HAP-1 (cell line): ENCODE data around the gene PYGO1.
"Not testable (repeated sequence)": the region's sequence is repeated elsewhere in the genome, so short reads cannot be mapped to it uniquely, and the experiment has no call there.

Source experiments
- DNase-seq, 2 experiments: peaks; one replicate each; pipeline ENCODE4 v3.0.0-alpha.2; 2016 to 2020; ENCODE audit warnings: low spot score in 2 of 2
- H3K27me3 ChIP-seq: fragments of 250-450 bp; sonication (Bioruptor Pico); 2 replicates; pipeline ENCODE4 v1.5.1; 2020; ENCODE audit warnings: low read depth, mild to moderate bottlenecking, moderate library complexity
- H3K36me3 ChIP-seq: fragments of 250-450 bp; sonication (Bioruptor Pico); replicated peaks from 2 replicates; pipeline ENCODE4 v1.5.1; 2020; ENCODE audit warnings: mild to moderate bottlenecking
- H3K4me1 ChIP-seq: fragments of 250-450 bp; sonication (Bioruptor Pico); 2 replicates; pipeline ENCODE4 v1.5.1; 2020; ENCODE audit warnings: mild to moderate bottlenecking
- H3K4me3 ChIP-seq: fragments of 250-450 bp; sonication (Bioruptor Pico); 2 replicates; pipeline ENCODE4 v1.5.1; 2020; ENCODE audit warnings: mild to moderate bottlenecking, moderate library complexity
- H3K9me3 ChIP-seq: fragments of 250-450 bp; sonication (Bioruptor Pico); 2 replicates; pipeline ENCODE4 v1.5.1; 2020; ENCODE audit warnings: mild to moderate bottlenecking, moderate library complexity
- in situ Hi-C: fragments of 300-500 bp; cut with MboI; formaldehyde crosslinking; loops from 3 replicates; pipeline ENCODE4 v1.14.3; 2020; ENCODE audit warnings: low sequenced_read_pairs, inconsistent platforms, mixed read lengths

PYGO1 gene

DNA sequence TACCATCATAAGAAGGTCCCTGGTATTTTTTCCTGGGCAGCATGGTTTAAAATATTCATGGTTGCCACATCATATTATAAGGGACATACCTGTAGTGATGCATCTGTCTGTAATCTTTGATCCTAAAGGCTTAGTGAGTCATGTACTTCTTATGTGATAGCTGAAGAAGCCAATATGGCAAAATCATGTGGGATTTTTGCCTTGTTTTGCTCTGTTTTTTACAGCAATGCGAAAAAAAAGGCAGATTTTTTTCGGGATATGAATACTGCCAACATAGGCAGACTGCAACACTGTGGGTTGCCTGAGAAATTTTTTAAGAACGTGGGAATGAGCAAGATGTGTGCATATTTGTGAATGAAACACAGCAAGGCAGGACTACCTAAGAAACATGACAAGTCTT, 11.3 kb upstream of the PYGO1 start:
- Histone ChIP-seq H3K27me3 (no peaks in the 10 kb centered on the region), H3K36me3 (no peaks in the 10 kb centered on the region), H3K9me3 (no peaks in the 10 kb centered on the region), H3K4me1 (no peaks in the 10 kb centered on the region), H3K4me3 (no peak overlapping the region)
- no peak for DNase-seq
- in situ Hi-C loops, result no loop called here

DNA sequence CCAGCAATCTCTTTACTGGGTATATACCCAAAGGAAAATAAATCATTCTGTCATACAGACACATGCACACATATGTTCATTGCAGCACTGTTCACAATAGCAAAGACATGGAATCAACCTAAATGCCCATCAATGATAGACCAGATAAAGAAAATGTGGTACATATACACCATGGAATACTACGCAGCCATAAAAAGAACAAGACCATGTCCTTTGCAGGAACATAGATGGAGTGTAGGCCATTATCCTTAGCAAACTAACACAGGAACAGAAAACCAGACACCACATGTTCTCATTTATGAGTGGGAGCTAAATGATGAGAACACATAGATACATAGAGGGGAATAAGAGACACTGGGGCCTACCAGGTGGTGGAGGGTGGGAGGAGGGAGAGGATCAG, 4.9 kb upstream of the PYGO1 start:
- in situ Hi-C loops, H3K36me3 ChIP-seq, H3K9me3 ChIP-seq: not testable (repeated sequence)

DNA sequence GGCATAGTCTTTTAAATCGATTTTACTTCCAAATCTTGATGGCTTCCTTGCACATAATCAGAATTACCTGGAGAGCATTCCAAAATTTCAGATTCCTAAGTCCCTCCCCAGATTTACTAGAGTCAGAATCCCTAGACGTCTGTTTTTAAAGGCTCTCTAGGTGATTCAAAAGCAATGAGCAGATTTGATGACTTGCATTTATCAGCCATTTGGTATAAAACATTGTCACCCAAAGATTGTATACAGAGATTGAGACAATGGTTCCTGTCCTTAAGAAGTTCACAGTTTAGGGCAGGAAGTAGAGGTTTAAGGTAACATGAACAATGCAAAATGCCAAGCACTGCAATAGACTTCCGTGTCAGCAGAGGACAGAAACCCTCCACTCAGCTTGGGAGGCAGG, 2.6 kb upstream of the PYGO1 start:
- DNase-seq, result no peak
- H3K4me1 ChIP-seq, result peaks cover 13% of the 10 kb centered on the region
- in situ Hi-C loops, result no loop called here
- no peak overlapping the region for H3K4me3 ChIP-seq
- no peaks in the 10 kb centered on the region for H3K9me3 ChIP-seq
- H3K27me3 ChIP-seq, result no peaks in the 10 kb centered on the region
- H3K36me3 ChIP-seq, result no peaks in the 10 kb centered on the region

More for the DNA sequence above, 4.9 kb upstream of the PYGO1 start:
- not testable (repeated sequence) for DNase-seq, H3K4me3 ChIP-seq, H3K27me3 ChIP-seq, H3K4me1 ChIP-seq

DNA sequence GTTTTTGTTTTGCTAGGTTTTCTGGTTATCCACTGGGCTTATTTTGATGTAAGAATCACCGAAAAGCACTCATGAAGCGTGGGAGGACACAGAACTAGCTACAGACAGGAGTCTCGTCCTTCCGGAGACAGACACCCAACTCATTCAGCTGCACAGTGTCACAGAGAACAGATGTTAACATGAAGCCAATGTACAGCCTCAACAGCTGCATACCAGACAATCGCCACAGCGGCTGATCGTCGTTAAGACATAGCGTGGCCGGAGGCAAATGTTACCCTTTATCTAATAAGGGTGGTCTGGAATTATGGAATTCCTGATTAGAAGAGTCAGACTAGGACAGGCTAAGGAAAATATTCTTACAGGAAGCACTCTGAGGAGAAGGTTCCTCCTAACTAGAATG, 1.1 kb upstream of the PYGO1 start:
- in situ Hi-C loops, result no loop called here

DNA sequence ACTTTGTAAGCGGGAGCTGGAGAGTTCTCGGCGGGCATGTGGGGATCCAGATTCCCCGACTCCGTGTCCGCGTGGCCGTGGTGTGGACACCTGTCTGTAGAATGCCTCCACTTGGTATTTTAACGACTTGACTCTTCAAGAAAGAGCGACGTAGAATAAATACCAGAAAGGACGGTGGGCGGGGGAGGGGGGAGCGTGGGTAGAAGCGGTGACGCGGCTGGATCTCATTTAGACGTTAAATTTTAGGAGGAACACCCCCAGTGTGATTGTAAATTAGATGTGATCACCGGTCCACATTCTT, 620 bp upstream of the PYGO1 start:
- in situ Hi-C loops, result no loop called here
- H3K36me3 ChIP-seq, result no peaks in the 10 kb centered on the region
- peaks cover 13% of the 10 kb centered on the region for H3K4me1 ChIP-seq
- DNase-seq, result no peak
- no peaks in the 10 kb centered on the region for H3K27me3 ChIP-seq
- no peaks in the 10 kb centered on the region for H3K9me3 ChIP-seq
- H3K4me3 ChIP-seq, result peak overlapping the region; percentile 32

More for the DNA sequence above, 1.1 kb upstream of the PYGO1 start:
- no peaks in the 10 kb centered on the region for H3K9me3 ChIP-seq
- no peak for DNase-seq
- H3K36me3 ChIP-seq, result no peaks in the 10 kb centered on the region
- no peaks in the 10 kb centered on the region for H3K27me3 ChIP-seq
- H3K4me1 ChIP-seq, result peaks cover 13% of the 10 kb centered on the region
- no peak overlapping the region for H3K4me3 ChIP-seq

DNA sequence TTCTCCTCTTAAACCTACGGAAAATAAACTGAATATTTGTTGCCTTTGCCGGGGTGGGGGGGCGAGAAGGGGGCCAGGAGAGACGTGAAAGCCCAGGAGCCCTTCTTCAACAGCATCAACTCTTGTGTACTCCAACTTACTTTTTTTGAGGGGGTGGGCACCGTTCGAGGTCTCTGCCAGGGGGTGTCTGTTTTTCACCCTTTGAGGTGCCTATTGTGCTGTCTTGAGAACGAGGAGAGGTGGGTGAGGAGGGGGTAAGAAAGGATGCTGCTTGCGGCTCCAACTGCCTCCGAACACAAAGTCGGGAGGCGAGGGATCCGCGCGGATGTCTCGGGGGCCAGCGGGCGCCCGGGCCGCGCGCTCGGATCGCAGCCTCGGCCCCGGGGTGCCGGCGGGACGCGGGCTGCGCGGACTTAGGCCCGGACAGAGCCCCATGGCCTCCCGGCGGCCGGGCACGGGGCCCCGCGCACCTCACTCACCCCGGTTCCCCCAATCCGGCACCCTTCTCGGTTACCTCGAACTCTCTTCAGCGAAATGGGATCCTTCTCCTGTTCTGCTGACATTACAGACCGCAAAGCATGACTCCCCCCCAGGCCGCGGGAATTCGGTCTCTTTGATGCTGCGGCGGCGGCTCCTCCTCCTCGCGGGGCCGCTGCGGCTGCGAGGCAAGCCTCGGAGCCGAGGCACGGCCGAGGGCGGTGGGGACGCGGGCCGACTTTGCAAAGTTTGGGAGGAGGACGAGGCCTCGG, 650 bp downstream of the PYGO1 start:
- in situ Hi-C loops, result no loop called here
- peak; percentile 15 to 67 for DNase-seq
- H3K36me3 ChIP-seq, result no peaks in the 10 kb centered on the region
- no peaks in the 10 kb centered on the region for H3K9me3 ChIP-seq
- no peaks in the 10 kb centered on the region for H3K27me3 ChIP-seq
- H3K4me1 ChIP-seq, result peaks cover 13% of the 10 kb centered on the region
- H3K4me3 ChIP-seq, result peak overlapping the region; percentile 48

DNA sequence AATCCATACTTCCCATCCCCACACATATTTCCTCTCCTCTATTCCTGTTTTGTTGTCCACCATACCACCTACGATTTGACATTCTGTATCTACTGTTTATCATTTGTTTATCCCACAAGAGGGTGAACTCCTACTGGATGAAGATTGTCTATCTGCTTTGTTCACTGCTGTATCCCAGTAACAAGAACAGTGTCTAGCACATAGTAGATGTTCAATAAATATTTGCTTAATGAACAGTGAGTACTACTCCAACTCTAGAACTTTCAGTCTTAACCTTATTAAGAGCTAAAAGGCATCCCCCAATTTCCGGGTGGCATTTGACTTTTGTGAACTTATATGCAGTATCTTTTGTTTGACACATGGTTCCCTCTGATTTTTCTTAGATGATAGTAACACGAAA, 1.3 kb downstream of the PYGO1 start:
- H3K4me3 ChIP-seq, result peak overlapping the region; percentile 48
- peaks cover 13% of the 10 kb centered on the region for H3K4me1 ChIP-seq
- H3K9me3 ChIP-seq, result no peaks in the 10 kb centered on the region
- in situ Hi-C loops, result no loop called here
- no peaks in the 10 kb centered on the region for H3K27me3 ChIP-seq
- no peak for DNase-seq
- no peaks in the 10 kb centered on the region for H3K36me3 ChIP-seq

DNA sequence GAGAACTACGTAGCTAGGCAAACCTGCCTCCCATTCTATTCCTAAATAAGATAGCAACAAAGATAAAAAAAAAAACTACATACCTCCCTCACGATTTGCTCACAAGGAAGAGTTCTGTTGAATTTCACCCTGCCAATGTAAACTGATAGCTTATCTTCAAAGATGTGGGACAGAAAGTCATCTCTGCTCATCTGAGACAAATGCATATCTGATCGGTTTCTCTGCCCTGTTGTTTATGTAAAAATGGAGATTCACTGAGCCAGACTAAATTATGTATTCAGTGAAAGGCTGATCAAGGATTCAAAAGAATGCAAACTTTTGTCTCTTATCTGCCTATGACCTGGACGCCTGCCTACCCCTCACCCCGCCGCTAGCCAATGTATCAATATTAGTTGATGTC, 11.2 kb downstream of the PYGO1 start:
- Histone ChIP-seq H3K4me1 (no peaks in the 10 kb centered on the region), H3K9me3 (no peaks in the 10 kb centered on the region), H3K4me3 (no peak overlapping the region), H3K27me3 (no peaks in the 10 kb centered on the region), H3K36me3 (no peaks in the 10 kb centered on the region)
- DNase-seq, result no peak
- in situ Hi-C loops, result no loop called here

DNA sequence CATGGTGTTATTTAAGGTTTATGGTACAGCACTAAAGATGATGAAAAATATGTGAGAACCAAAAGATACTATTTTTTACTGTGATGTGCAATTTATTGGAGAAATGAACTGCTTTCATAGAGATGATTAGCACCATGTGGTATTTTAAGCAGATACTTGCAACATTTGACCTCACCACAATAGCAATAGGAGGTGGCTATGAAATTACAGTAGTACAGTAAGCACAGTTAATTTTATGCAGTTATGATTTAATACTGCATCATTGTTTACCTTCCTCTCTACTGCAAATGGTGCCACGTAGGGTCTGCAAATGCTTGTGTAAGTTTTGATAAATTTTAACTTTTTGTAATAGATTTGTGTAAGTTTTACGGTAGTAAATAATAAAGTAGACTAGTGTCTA, 14.0 kb downstream of the PYGO1 start:
- DNase-seq, result no peak
- no peaks in the 10 kb centered on the region for H3K27me3 ChIP-seq
- no peaks in the 10 kb centered on the region; the same call in 1 of the 2 replicates for H3K36me3 ChIP-seq
- H3K4me3 ChIP-seq, result no peak overlapping the region
- H3K4me1 ChIP-seq, result no peaks in the 10 kb centered on the region
- in situ Hi-C loops, result no loop called here
- H3K9me3 ChIP-seq, result no peaks in the 10 kb centered on the region

DNA sequence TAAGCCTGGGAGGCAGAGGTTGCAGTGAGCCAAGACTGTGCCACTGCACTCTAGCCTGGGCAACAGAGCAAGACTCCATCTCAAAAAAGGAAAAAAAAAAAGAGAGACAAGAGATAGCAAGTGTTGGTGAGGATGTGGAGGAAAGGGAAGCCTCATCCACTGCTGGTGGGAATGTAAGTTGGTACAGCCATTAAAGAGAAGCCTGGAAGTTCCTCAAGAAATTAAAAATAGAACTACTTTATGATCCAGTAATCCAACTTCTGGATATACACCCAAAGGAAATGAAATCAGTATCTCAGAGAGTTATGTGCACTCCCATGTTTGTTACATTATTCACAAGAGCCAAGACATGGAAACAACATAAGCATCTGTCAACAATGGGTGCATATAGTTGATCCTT, 14.9 kb downstream of the PYGO1 start:
- no peaks in the 10 kb centered on the region for H3K4me1 ChIP-seq
- no peak overlapping the region for H3K4me3 ChIP-seq
- DNase-seq, result no peak
- H3K27me3 ChIP-seq, result no peaks in the 10 kb centered on the region
- H3K9me3 ChIP-seq, result no peaks in the 10 kb centered on the region
- H3K36me3 ChIP-seq, result no peaks in the 10 kb centered on the region; the same call in 1 of the 2 replicates
- in situ Hi-C loops, result no loop called here

DNA sequence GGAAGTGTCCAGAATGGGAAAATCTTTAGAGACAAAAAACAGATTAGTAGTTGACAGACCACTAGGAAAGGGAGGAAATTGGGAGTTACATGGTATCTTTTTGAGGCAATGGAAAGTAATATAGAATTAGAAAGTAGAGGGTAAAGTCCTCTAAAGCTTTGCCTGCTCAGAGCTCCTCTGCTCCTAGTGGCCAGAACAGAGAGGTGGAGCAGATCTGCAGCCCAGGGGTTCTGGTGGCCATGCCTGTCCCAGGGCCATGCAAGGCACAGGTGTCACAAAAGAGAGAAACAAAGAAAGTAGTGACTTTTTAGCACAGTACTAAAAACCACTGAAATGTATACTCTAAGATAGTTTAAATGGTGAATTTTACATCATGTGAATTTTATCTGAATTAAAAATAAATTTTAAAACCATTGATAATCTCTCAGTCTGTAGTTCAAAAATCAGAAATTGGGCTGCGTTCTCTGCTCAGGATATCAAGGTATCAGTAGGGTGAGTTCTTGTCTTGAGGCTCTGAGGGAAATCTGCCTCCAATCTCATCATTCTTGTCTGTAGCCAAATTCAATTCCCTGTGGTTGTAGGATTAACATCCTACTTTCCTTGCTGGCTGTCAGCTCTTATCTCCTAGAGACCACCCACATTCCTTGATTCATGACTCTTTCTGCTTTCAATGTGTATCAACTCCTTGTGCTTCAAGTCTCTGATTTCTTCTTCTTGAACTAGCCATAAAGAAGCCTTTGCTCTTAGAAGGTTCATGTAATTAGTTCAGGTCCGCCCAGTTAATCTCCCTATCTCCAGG, 23.6 kb downstream of the PYGO1 start:
- peaks cover 11% of the 10 kb centered on the region for H3K9me3 ChIP-seq
- H3K4me1 ChIP-seq, result no peaks in the 10 kb centered on the region
- no peaks in the 10 kb centered on the region for H3K27me3 ChIP-seq
- no peak for DNase-seq
- in situ Hi-C loops, result no loop called here
- no peak overlapping the region for H3K4me3 ChIP-seq
- no peaks in the 10 kb centered on the region; the same call in 1 of the 2 replicates for H3K36me3 ChIP-seq

DNA sequence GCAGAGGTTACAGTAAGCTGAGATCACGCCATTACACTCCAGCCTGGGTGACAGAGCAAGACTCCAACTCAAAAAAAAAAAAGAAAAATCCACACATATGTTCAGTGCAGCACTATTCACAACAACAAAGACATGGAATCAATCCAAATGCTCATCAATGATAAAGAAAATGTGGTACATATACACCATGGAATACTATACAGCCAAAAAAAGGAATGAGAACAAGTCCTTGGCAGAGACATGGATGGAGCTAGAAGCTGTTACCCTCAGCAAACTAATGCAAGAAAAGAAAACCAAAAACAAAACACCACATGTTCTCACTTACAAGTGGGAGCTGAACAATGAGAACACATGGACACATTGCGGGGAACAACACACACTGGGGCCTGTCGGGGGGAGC, 25.5 kb downstream of the PYGO1 start:
- Histone ChIP-seq H3K4me3 (no peak overlapping the region), H3K27me3 (no peaks in the 10 kb centered on the region), H3K4me1 (no peaks in the 10 kb centered on the region), H3K9me3 (peaks cover 14% of the 10 kb centered on the region), H3K36me3 (no peaks in the 10 kb centered on the region; the same call in 1 of the 2 replicates)
- DNase-seq, result no peak
- in situ Hi-C loops, result no loop called here

DNA sequence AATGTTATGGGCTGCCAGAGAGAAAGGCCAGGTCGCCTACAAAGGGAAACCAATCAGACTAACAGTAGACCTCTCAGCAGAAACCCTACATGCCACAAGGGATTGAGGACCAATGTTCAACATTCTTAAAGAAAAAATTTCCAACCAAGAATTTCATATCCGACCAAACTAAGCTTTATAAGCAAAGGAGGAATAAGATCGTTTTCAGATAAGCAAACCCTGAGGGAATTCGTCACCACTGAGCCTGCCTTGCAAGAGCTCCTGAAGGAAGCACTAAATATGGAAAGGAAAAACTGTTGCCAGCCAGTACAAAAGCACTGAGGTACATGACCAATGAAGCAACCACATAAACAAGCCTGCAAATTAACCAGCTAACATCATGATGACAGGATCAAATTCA, 33.1 kb downstream of the PYGO1 start:
- DNase-seq, result no peak
- Histone ChIP-seq H3K4me1 (no peaks in the 10 kb centered on the region), H3K4me3 (no peak overlapping the region), H3K36me3 (no peaks in the 10 kb centered on the region), H3K27me3 (no peaks in the 10 kb centered on the region), H3K9me3 (peaks cover 14% of the 10 kb centered on the region; the same call in 1 of the 2 replicates)
- in situ Hi-C loops, result no loop called here

DNA sequence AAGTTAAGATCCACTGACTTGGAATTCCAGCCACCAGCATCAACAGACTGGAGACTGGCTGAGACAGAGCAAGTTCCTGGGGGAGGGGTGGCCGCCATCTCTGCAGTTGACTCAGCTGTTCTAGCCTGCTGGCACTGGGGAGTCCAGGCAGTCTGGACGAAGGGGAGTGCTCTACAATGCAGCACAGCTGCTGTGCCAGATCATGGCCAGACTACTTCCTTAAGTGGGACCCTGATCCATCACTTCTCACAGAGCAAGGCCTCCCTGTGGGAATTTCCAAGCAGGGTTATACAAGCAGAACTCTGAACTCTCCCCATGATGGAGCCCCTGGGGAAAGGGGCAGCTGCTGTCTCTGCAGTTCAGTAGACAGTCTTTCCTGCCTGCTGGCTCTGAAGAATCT, 35.2 kb downstream of the PYGO1 start:
- Histone ChIP-seq H3K9me3 (peaks cover 10% of the 10 kb centered on the region; the same call in 1 of the 2 replicates), H3K4me1 (no peaks in the 10 kb centered on the region), H3K36me3 (no peaks in the 10 kb centered on the region), H3K4me3 (no peak overlapping the region), H3K27me3 (no peaks in the 10 kb centered on the region)
- DNase-seq, result no peak
- in situ Hi-C loops, result no loop called here
